Muscle of arm (tissue), 14 donors: ENCODE data around the gene MMAA. TPM values are rescaled to one million over a fixed set of nuclear protein-coding genes. Genes with fewer than 3 reads are reported as not detected.
"Not testable (repeated sequence)": the region's sequence is repeated elsewhere in the genome, so short reads cannot be mapped to it uniquely, and the experiment has no call there.

ENCODE experiments used
- DNase-seq: peaks from one replicate; pipeline ENCODE4 v3.0.0-alpha.2; 2013
- long read RNA-seq, 11 donors: transcript quantifications; one replicate each; lab custom pipeline, GENCODE V29; 2026
- polyA plus RNA-seq, 12 donors: library from polyadenylated mRNA; unstranded; fragments of 120-200 nt; gene quantifications; one replicate each; pipeline ENCODE4 v1.2.1, GENCODE V29; 2013; ENCODE audit not compliant: insufficient read length in 12 of 12

MMAA gene
- polyA plus RNA-seq: 10 to 100 TPM in 2 of 12 donors, 1 to 10 TPM in 9, not detected in 1; 5.6 to 11.5 (median 7.6) TPM
- long read RNA-seq, donor 1, full-length matches to known transcripts: 2 of 2 reads
- long read RNA-seq, donor 1, partial matches to known transcripts: 0 of 2 reads
- long read RNA-seq, donor 1, other reads (novel, unspliced or antisense): 0 of 2 reads
- long read RNA-seq, donor 2, full-length matches to known transcripts: 1 of 1 reads
- long read RNA-seq, donor 2, partial matches to known transcripts: 0 of 1 reads
- long read RNA-seq, donor 2, other reads (novel, unspliced or antisense): 0 of 1 reads
- long read RNA-seq, donor 3, full-length matches to known transcripts: 1 of 1 reads
- long read RNA-seq, donor 3, partial matches to known transcripts: 0 of 1 reads
- long read RNA-seq, donor 3, other reads (novel, unspliced or antisense): 0 of 1 reads
- long read RNA-seq, donor 4: 0 reads
- long read RNA-seq, donor 5, full-length matches to known transcripts: 2 of 2 reads
- long read RNA-seq, donor 5, partial matches to known transcripts: 0 of 2 reads
- long read RNA-seq, donor 5, other reads (novel, unspliced or antisense): 0 of 2 reads
- long read RNA-seq, donor 6, full-length matches to known transcripts: 3 of 3 reads
- long read RNA-seq, donor 6, partial matches to known transcripts: 0 of 3 reads
- long read RNA-seq, donor 6, other reads (novel, unspliced or antisense): 0 of 3 reads
- long read RNA-seq, donor 7: 0 reads
- long read RNA-seq, donor 8, full-length matches to known transcripts: 3 of 3 reads
- long read RNA-seq, donor 8, partial matches to known transcripts: 0 of 3 reads
- long read RNA-seq, donor 8, other reads (novel, unspliced or antisense): 0 of 3 reads
- long read RNA-seq, donor 9, full-length matches to known transcripts: 3 of 3 reads
- long read RNA-seq, donor 9, partial matches to known transcripts: 0 of 3 reads
- long read RNA-seq, donor 9, other reads (novel, unspliced or antisense): 0 of 3 reads
- long read RNA-seq, donor 10: 0 reads
- long read RNA-seq, donor 11, full-length matches to known transcripts: 2 of 2 reads
- long read RNA-seq, donor 11, partial matches to known transcripts: 0 of 2 reads
- long read RNA-seq, donor 11, other reads (novel, unspliced or antisense): 0 of 2 reads

- peak; percentile 95 for DNase-seq
These were observed at the start of gene MMAA for GRCh38 chr4:145618932-145619638. Gene MMAA (plus strand): TSS chr4:145619385. CDS start chr4:145639140, 19,755 bp downstream.

- not testable (repeated sequence) for DNase-seq
These were observed 44.6 kb upstream of the MMAA start for GRCh38 chr4:145574546-145574945.

- DNase-seq: no peak
These were observed 38.3 kb upstream of the MMAA start for GRCh38 chr4:145580906-145581305.

GRCh38 chr4:145583191-145584055 is 35.8 kb upstream of the MMAA start:
- no peak for DNase-seq

GRCh38 chr4:145587088-145587754 is 32.0 kb upstream of the MMAA start:
- no peak for DNase-seq

- not testable (repeated sequence) for DNase-seq
These were observed 29.8 kb upstream of the MMAA start for GRCh38 chr4:145589381-145589780.

GRCh38 chr4:145589916-145590702 is 29.1 kb upstream of the MMAA start:
- DNase-seq: no peak

GRCh38 chr4:145602129-145602760 is 16.9 kb upstream of the MMAA start:
- DNase-seq: no peak

GRCh38 chr4:145605941-145606340 is 13.2 kb upstream of the MMAA start:
- DNase-seq: no peak

GRCh38 chr4:145609481-145610427 is 9.4 kb upstream of the MMAA start:
- peak; percentile 86 for DNase-seq

GRCh38 chr4:145613566-145614232 is 5.5 kb upstream of the MMAA start:
- DNase-seq: no peak

- no peak for DNase-seq
These were observed 5.0 kb upstream of the MMAA start for GRCh38 chr4:145614233-145614610.

- DNase-seq: no peak
These were observed 814 bp upstream of the MMAA start for GRCh38 chr4:145618210-145618931.

- peak; percentile 72 for DNase-seq
These were observed 433 bp downstream of the MMAA start for GRCh38 chr4:145619639-145619996.

- DNase-seq: not testable (repeated sequence)
These were observed 2.9 kb downstream of the MMAA start for GRCh38 chr4:145622067-145622466.

- no peak for DNase-seq
These were observed 4.6 kb downstream of the MMAA start for GRCh38 chr4:145623831-145624230.
